OCI-LY1 (cell line): ENCODE results near the gene PRELID1.

Experiments
- CTCF ChIP-seq: fragments of 200-600 bp; sonication (generic), shearing (Covaris generic); IDR thresholded peaks from 2 replicates; pipeline ENCODE4 v1.5.1; 2017; ENCODE audit warnings: mild to moderate bottlenecking, antibody characterized with exemption, low read length, moderate library complexity, mixed read lengths
- EZH2 ChIP-seq: fragments of 200-600 bp; sonication (generic), shearing (Covaris generic); IDR thresholded peaks from 2 replicates; pipeline ENCODE4 v1.8.0; 2017; ENCODE audit warnings: borderline replicate concordance, mixed run types, mild to moderate bottlenecking, antibody characterized with exemption, low read length, moderate library complexity, mixed read lengths

GRCh38 chr5:177310332-177310731 is 6.7 kb downstream of the PRELID1 start:
- TF ChIP-seq CTCF (no peak), EZH2 (no peak)
